ENCODE measurements around the gene KCNQ1. TPM values are rescaled to one million over a fixed set of nuclear protein-coding genes. Genes with fewer than 3 reads are reported as not detected.

KCNQ1 gene
- total and polyA plus RNA-seq, 2 donors = 6.3 to 9.1 TPM

- no peak for DNase-seq (ENCODE audit: extremely low spot score)
- Histone ChIP-seq H3K36me3 (ENCODE audit: insufficient read depth) (no peaks in the 10 kb centered on the region), H3K27ac (ENCODE audit: low read depth) (no peak overlapping the region), H3K4me3 (ENCODE audit: low read depth, low read length) (no peak overlapping the region), H3K4me1 (ENCODE audit: insufficient read depth) (no peaks in the 10 kb centered on the region)
- 80% methylated on average over 17 of the region's 17 CpGs for WGBS
Observed at GRCh38 chr11:2870460-2870859, 425.7 kb downstream of the KCNQ1 start.

GRCh38 chr11:2870969-2871680, 426.3 kb downstream of the KCNQ1 start:
- Histone ChIP-seq H3K36me3 (ENCODE audit: insufficient read depth) (no peaks in the 10 kb centered on the region), H3K4me1 (ENCODE audit: insufficient read depth) (no peaks in the 10 kb centered on the region), H3K4me3 (ENCODE audit: low read depth, low read length) (no peak overlapping the region), H3K27ac (ENCODE audit: low read depth) (no peak overlapping the region)
- DNase-seq (ENCODE audit: extremely low spot score) = no peak
- 71% methylated on average over 22 of the region's 22 CpGs for WGBS

- Histone ChIP-seq H3K4me3 (ENCODE audit: low read depth, low read length) (no peak overlapping the region), H3K4me1 (ENCODE audit: insufficient read depth) (no peaks in the 10 kb centered on the region), H3K27ac (ENCODE audit: low read depth) (no peak overlapping the region), H3K36me3 (ENCODE audit: insufficient read depth) (no peaks in the 10 kb centered on the region)
- 97% methylated on average over 10 of the region's 10 CpGs for WGBS
- DNase-seq (ENCODE audit: extremely low spot score) = no peak
Observed at GRCh38 chr11:2874963-2875362, 430.2 kb downstream of the KCNQ1 start.

GRCh38 chr11:2877474-2877873, 432.7 kb downstream of the KCNQ1 start:
- Histone ChIP-seq H3K4me3 (ENCODE audit: low read depth, low read length) (no peak overlapping the region), H3K4me1 (ENCODE audit: insufficient read depth) (no peaks in the 10 kb centered on the region), H3K27ac (ENCODE audit: low read depth) (no peak overlapping the region), H3K36me3 (ENCODE audit: insufficient read depth) (no peaks in the 10 kb centered on the region)
- DNase-seq (ENCODE audit: extremely low spot score) = no peak
- whole genome bisulfite sequencing = 74% methylated on average over 6 of the region's 6 CpGs

GRCh38 chr11:2878782-2879181, 434.0 kb downstream of the KCNQ1 start:
- Histone ChIP-seq H3K36me3 (ENCODE audit: insufficient read depth) (no peaks in the 10 kb centered on the region), H3K4me1 (ENCODE audit: insufficient read depth) (no peaks in the 10 kb centered on the region), H3K4me3 (ENCODE audit: low read depth, low read length) (no peak overlapping the region), H3K27ac (ENCODE audit: low read depth) (no peak overlapping the region)
- DNase-seq (ENCODE audit: extremely low spot score) = no peak
- 98% methylated on average over 8 of the region's 8 CpGs for WGBS

GRCh38 chr11:2880646-2881045, 435.8 kb downstream of the KCNQ1 start:
- 82% methylated on average over 7 of the region's 7 CpGs for WGBS
- Histone ChIP-seq H3K4me1 (ENCODE audit: insufficient read depth) (no peaks in the 10 kb centered on the region), H3K4me3 (ENCODE audit: low read depth, low read length) (no peak overlapping the region), H3K36me3 (ENCODE audit: insufficient read depth) (no peaks in the 10 kb centered on the region), H3K27ac (ENCODE audit: low read depth) (no peak overlapping the region)
- no peak for DNase-seq (ENCODE audit: extremely low spot score)

- no peak overlapping the region for H3K27ac ChIP-seq (ENCODE audit: low read depth)
- H3K4me1 ChIP-seq (ENCODE audit: insufficient read depth) = no peaks in the 10 kb centered on the region
- no peaks in the 10 kb centered on the region for H3K36me3 ChIP-seq (ENCODE audit: insufficient read depth)
- 87% methylated on average over 19 of the region's 19 CpGs for WGBS
- no peak overlapping the region for H3K4me3 ChIP-seq (ENCODE audit: low read depth, low read length)
- DNase-seq (ENCODE audit: extremely low spot score) = no peak
Observed at GRCh38 chr11:2881076-2881980, 436.5 kb downstream of the KCNQ1 start.

- Histone ChIP-seq H3K36me3 (ENCODE audit: insufficient read depth) (no peaks in the 10 kb centered on the region), H3K4me1 (ENCODE audit: insufficient read depth) (no peaks in the 10 kb centered on the region), H3K4me3 (ENCODE audit: low read depth, low read length) (no peak overlapping the region), H3K27ac (ENCODE audit: low read depth) (no peak overlapping the region)
- WGBS = 60% methylated on average over 12 of the region's 12 CpGs
- no peak for DNase-seq (ENCODE audit: extremely low spot score)
Observed at GRCh38 chr11:2881981-2882375, 437.2 kb downstream of the KCNQ1 start.

GRCh38 chr11:2882396-2883110, 437.7 kb downstream of the KCNQ1 start:
- H3K4me1 ChIP-seq (ENCODE audit: insufficient read depth) = no peaks in the 10 kb centered on the region
- peak overlapping the region; percentile 95 for H3K4me3 ChIP-seq (ENCODE audit: low read depth, low read length)
- no peak for DNase-seq (ENCODE audit: extremely low spot score)
- no peaks in the 10 kb centered on the region for H3K36me3 ChIP-seq (ENCODE audit: insufficient read depth)
- H3K27ac ChIP-seq (ENCODE audit: low read depth) = no peak overlapping the region
- 74% methylated on average over 11 of the region's 11 CpGs for WGBS

- no peak for DNase-seq (ENCODE audit: extremely low spot score)
- peak overlapping the region; percentile 95 for H3K4me3 ChIP-seq (ENCODE audit: low read depth, low read length)
- no peaks in the 10 kb centered on the region for H3K4me1 ChIP-seq (ENCODE audit: insufficient read depth)
- peak overlapping the region; percentile 13 for H3K27ac ChIP-seq (ENCODE audit: low read depth)
- no peaks in the 10 kb centered on the region for H3K36me3 ChIP-seq (ENCODE audit: insufficient read depth)
- WGBS = 4% methylated on average over 24 of the region's 24 CpGs
Observed at GRCh38 chr11:2883640-2883978, 438.8 kb downstream of the KCNQ1 start.

- H3K4me3 ChIP-seq (ENCODE audit: low read depth, low read length) = peak overlapping the region; percentile 95
- H3K27ac ChIP-seq (ENCODE audit: low read depth) = peak overlapping the region; percentile 72
- under 1% methylated on average over 119 of the region's 119 CpGs for WGBS
- DNase-seq (ENCODE audit: extremely low spot score) = no peak
- no peaks in the 10 kb centered on the region for H3K36me3 ChIP-seq (ENCODE audit: insufficient read depth)
- no peaks in the 10 kb centered on the region for H3K4me1 ChIP-seq (ENCODE audit: insufficient read depth)
Observed at GRCh38 chr11:2883979-2884815, 439.4 kb downstream of the KCNQ1 start.

- Histone ChIP-seq H3K27ac (ENCODE audit: low read depth) (peak overlapping the region; percentile 65), H3K4me3 (ENCODE audit: low read depth, low read length) (peak overlapping the region; percentile 95), H3K4me1 (ENCODE audit: insufficient read depth) (no peaks in the 10 kb centered on the region), H3K36me3 (ENCODE audit: insufficient read depth) (no peaks in the 10 kb centered on the region)
- under 1% methylated on average over 80 of the region's 80 CpGs for WGBS
- DNase-seq (ENCODE audit: extremely low spot score) = no peak
Observed at GRCh38 chr11:2885017-2885677, 440.3 kb downstream of the KCNQ1 start.

All from urinary bladder (tissue), 4 donors.